ENCODE measurements around the gene TMEM169. TPM values are rescaled to one million over a fixed set of nuclear protein-coding genes. Genes with fewer than 3 reads are reported as not detected.

The TMEM169 gene
- total RNA-seq, 4 donors from 2014 or later: 0.41 to 6.4 (median 1.9) TPM; not detected in 1

DNA sequence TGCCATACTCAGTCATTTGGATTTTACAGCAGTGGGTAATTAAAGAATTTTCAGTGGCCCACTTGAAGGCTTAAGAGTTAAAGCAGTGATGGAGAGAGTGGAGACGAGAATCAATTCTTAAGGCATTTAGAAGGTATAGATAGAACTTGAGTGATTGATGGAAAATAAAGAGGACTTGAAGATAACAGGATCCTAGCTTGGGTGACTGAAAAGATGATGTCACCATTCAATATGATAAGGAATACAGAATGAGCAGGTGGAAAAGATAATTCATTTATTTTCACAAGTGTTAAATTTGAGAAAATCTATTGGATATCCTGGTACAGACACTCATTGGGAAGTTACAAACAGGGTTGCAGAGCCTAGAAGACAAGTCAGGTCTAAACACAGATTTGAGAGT is 62.7 kb downstream of the TMEM169 start:
- Histone ChIP-seq H3K9me3 (no peaks in the 10 kb centered on the region), H3K36me3 (peaks cover 0 to 85% (median 38%) of the 10 kb centered on the region in 4 donors), H3K4me3 (no peak overlapping the region), H3K27ac (no peak overlapping the region), H3K27me3 (no peaks in the 10 kb centered on the region), H3K4me1 (no peaks in the 10 kb centered on the region)
- DNase-seq: no peak
- in situ Hi-C loops (cut with MboI; ENCODE audit: low pct_ligation_motif_present in 1 of 4, low pct_unique_long_range_greater_than_20kb in 1 of 4, low sequenced_read_pairs in 3 of 4): no loop called here
- WGBS, 2 donors (ENCODE audit: low coverage in 1 of 2): 97 to 100% methylated on average over 1 of the region's 1 CpG
- TF ChIP-seq EP300 (IDR thresholded peaks at IDR 0.05; ENCODE audit: low read depth) (no peak), POLR2AphosphoS5 (IDR thresholded peaks at IDR 0.05) (no peak), POLR2A (IDR thresholded peaks at IDR 0.05) (no peak)
- TF ChIP-seq, protein P1, sequence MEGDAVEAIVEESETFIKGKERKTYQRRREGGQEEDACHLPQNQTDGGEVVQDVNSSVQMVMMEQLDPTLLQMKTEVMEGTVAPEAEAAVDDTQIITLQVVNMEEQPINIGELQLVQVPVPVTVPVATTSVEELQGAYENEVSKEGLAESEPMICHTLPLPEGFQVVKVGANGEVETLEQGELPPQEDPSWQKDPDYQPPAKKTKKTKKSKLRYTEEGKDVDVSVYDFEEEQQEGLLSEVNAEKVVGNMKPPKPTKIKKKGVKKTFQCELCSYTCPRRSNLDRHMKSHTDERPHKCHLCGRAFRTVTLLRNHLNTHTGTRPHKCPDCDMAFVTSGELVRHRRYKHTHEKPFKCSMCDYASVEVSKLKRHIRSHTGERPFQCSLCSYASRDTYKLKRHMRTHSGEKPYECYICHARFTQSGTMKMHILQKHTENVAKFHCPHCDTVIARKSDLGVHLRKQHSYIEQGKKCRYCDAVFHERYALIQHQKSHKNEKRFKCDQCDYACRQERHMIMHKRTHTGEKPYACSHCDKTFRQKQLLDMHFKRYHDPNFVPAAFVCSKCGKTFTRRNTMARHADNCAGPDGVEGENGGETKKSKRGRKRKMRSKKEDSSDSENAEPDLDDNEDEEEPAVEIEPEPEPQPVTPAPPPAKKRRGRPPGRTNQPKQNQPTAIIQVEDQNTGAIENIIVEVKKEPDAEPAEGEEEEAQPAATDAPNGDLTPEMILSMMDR (IDR thresholded peaks at IDR 0.05): no peak
- intact Hi-C loops (cut with DNase I; ENCODE audit: low total_unique reads): no loop called here

DNA sequence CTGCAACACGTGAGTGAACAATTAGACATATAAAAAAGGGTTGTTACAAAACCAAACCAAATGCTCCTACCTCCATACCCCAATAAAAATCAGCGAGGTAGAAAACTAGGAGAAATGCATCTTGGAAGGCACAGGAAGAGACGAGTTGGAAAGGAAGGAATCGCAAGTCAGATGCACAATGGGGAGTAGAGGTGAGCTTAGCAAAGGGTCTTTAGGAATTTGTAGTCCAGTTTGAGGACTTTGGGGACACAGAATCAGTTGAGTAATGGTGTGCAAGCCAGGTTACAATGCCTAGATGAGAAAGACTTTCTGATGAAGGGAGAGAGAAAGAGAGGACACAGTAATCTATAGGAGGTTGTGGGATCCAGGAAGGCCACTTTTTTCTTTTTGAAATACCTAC is 63.1 kb downstream of the TMEM169 start:
- Histone ChIP-seq H3K4me3 (no peak overlapping the region), H3K9me3 (no peaks in the 10 kb centered on the region), H3K4me1 (no peaks in the 10 kb centered on the region), H3K36me3 (peaks cover 0 to 83% (median 38%) of the 10 kb centered on the region in 4 donors), H3K27ac (no peak overlapping the region), H3K27me3 (no peaks in the 10 kb centered on the region)
- intact Hi-C loops (cut with DNase I; ENCODE audit: low total_unique reads): no loop called here
- 89 to 93% methylated on average over 4 of the region's 4 CpGs for WGBS, 2 donors (ENCODE audit: low coverage in 1 of 2)
- in situ Hi-C loops (cut with MboI; ENCODE audit: low pct_ligation_motif_present in 1 of 4, low pct_unique_long_range_greater_than_20kb in 1 of 4, low sequenced_read_pairs in 3 of 4): no loop called here
- TF ChIP-seq POLR2AphosphoS5 (IDR thresholded peaks at IDR 0.05): no peak
- TF ChIP-seq, protein P1 (IDR thresholded peaks at IDR 0.05): no peak
- no peak for TF ChIP-seq POLR2A (IDR thresholded peaks at IDR 0.05)
- no peak for TF ChIP-seq EP300 (IDR thresholded peaks at IDR 0.05; ENCODE audit: low read depth)
- DNase-seq: no peak

DNA sequence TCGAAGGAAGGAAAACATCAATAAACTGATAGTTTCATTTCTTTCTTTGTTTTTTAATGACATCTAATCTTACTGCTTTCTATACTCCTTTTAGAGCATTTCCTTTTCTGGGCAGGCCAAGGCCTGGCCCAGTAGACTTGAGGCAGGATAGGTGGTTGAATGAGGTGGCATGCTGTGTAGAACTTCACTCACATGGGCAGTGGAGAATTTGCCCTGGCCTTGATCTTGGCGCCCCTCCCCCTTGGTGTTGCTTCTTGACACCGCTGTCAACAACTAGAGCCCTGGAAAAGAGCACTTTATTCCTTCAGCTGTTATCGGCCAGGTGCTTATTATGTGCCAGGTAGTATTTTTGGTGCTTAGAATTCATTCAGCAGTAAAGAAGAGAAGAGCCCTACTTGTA is 64.9 kb downstream of the TMEM169 start:
- TF ChIP-seq EP300 (IDR thresholded peaks at IDR 0.05; ENCODE audit: low read depth): no peak
- TF ChIP-seq POLR2A (IDR thresholded peaks at IDR 0.05): no peak
- TF ChIP-seq, protein P1 (IDR thresholded peaks at IDR 0.05): no peak
- no peak for TF ChIP-seq POLR2AphosphoS5 (IDR thresholded peaks at IDR 0.05)
- H3K27me3 ChIP-seq: no peaks in the 10 kb centered on the region
- 87 to 91% methylated on average over 4 of the region's 4 CpGs for WGBS, 2 donors (ENCODE audit: low coverage in 1 of 2)
- no peaks in the 10 kb centered on the region for H3K9me3 ChIP-seq
- H3K4me1 ChIP-seq: no peaks in the 10 kb centered on the region
- H3K4me3 ChIP-seq: no peak overlapping the region
- peaks cover 0 to 81% (median 32%) of the 10 kb centered on the region in 4 donors for H3K36me3 ChIP-seq
- no peak for DNase-seq
- in situ Hi-C loops (cut with MboI; ENCODE audit: low pct_ligation_motif_present in 1 of 4, low pct_unique_long_range_greater_than_20kb in 1 of 4, low sequenced_read_pairs in 3 of 4) (no loop called here), intact Hi-C loops (cut with DNase I; ENCODE audit: low total_unique reads) (no loop called here)
- H3K27ac ChIP-seq: no peak overlapping the region

DNA sequence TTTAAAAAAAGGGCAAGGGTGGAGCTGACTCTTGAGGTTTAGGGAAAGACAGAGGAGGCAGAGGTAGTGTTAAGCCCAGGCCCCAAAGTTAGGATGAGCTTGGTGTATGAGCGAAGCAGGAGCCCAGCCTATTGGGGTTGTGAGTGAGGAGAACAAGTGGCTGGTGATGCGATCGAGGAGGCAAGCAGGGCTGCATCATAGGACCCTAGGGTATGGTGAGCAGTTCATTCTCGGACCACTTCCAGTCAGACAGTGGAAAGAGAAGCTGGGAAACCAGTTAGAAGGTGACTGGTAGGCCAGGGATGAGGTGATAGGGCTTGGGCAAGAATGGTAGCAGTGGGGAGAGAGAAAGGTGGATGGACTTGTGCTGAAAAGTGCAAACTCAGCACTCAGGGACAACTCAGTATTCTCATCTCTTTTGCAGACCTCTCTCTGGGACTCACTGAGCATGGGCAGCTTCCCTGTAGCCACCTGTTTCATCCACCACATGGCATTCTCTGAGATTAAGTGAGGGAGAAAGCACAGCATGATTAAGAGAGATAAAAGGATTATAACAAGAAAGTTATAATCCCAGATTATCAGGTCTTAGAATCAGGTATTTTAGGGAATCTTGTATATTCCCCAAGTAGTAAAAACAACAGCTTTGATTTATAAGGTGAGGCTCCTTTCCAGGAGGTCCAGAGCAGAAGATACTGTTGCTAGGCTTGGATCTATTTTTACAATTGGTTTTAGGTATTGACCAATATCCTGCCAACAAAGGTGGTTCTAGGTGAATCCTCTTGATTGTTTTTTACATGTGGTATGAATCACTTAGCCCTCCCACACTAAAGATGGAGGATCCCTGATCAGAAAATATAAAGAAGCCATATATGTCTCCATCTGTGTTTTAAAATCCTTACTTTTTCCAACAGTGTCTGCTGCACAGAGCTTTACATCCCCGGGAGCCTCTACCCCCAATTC is 65.7 kb downstream of the TMEM169 start:
- Histone ChIP-seq H3K9me3 (no peaks in the 10 kb centered on the region), H3K27me3 (no peaks in the 10 kb centered on the region), H3K4me3 (no peak overlapping the region), H3K36me3 (peaks cover 0 to 81% (median 31%) of the 10 kb centered on the region in 4 donors), H3K27ac (no peak overlapping the region), H3K4me1 (no peaks in the 10 kb centered on the region)
- in situ Hi-C loops (cut with MboI; ENCODE audit: low pct_ligation_motif_present in 1 of 4, low pct_unique_long_range_greater_than_20kb in 1 of 4, low sequenced_read_pairs in 3 of 4) (no loop called here), intact Hi-C loops (cut with DNase I; ENCODE audit: low total_unique reads) (no loop called here)
- TF ChIP-seq EP300 (IDR thresholded peaks at IDR 0.05; ENCODE audit: low read depth): no peak
- TF ChIP-seq, protein P1 (IDR thresholded peaks at IDR 0.05): no peak
- TF ChIP-seq POLR2AphosphoS5 (IDR thresholded peaks at IDR 0.05): no peak
- TF ChIP-seq POLR2A (IDR thresholded peaks at IDR 0.05): no peak
- 95 to 97% methylated on average over 4 to 5 of the region's 5 CpGs for WGBS, 2 donors (ENCODE audit: low coverage in 1 of 2)
- DNase-seq: no peak

Data from transverse colon (tissue), 4 donors.